Activated CD8-positive, alpha-beta T cell treated with anti-CD3 and anti-CD28 coated beads, Interleukin-2, amount 10 ng/mL, durations not matched to agents 7 days and 5 days (primary cell): ENCODE results near the gene NPLOC4. TPM values are rescaled to one million over a fixed set of nuclear protein-coding genes. Genes with fewer than 3 reads are reported as not detected.

Source experiments
- ATAC-seq: fragments of 150-1000 bp; cut with Tn5 transposase; one replicate; pipeline ENCODE4 v1.10.0; 2021; ENCODE audit warnings: moderate library complexity
- CTCF ChIA-PET: fragments of 350-600 bp; sonication (Branson Sonifier 250); formaldehyde crosslinking; loops from one replicate; lab custom pipeline; 2021; ENCODE audit warnings: antibody characterized with exemption; lab: Charles Lee
- POLR2A ChIA-PET: fragments of 350-600 bp; sonication (Branson Sonifier 250); formaldehyde crosslinking; loops from one replicate; lab custom pipeline; 2021; ENCODE audit warnings: antibody characterized with exemption; lab: Charles Lee
- DNase-seq: peaks from one replicate; pipeline ENCODE4 v3.0.0-alpha.2; 2020
- H3K27ac Mint-ChIP-seq: one replicate; pipeline ENCODE4 v1.8.0; 2021; ENCODE audit warnings: mild to moderate bottlenecking, mixed read lengths
- H3K27me3 Mint-ChIP-seq: one replicate; pipeline ENCODE4 v1.8.0; 2021; ENCODE audit warnings: low read depth, mixed read lengths
- H3K36me3 Mint-ChIP-seq: one replicate; pipeline ENCODE4 v1.8.0; 2021; ENCODE audit warnings: low read depth, mixed read lengths
- H3K4me1 Mint-ChIP-seq: one replicate; pipeline ENCODE4 v1.8.0; 2021; ENCODE audit warnings: low read depth, mixed read lengths
- H3K4me3 Mint-ChIP-seq: one replicate; pipeline ENCODE4 v1.8.0; 2021; ENCODE audit warnings: mild to moderate bottlenecking, mixed read lengths
- H3K9me3 Mint-ChIP-seq: one replicate; pipeline ENCODE4 v1.8.0; 2022; ENCODE audit warnings: mixed read lengths; ENCODE audit not compliant: insufficient read depth
- total RNA-seq, 2 experiments: library from RNA; stranded (reverse); gene quantifications; one replicate each; pipeline ENCODE4 v1.2.3, GENCODE V29; 2021

The NPLOC4 gene
- total RNA-seq, 2 experiments from 2014 or later, result 113 TPM

DNA sequence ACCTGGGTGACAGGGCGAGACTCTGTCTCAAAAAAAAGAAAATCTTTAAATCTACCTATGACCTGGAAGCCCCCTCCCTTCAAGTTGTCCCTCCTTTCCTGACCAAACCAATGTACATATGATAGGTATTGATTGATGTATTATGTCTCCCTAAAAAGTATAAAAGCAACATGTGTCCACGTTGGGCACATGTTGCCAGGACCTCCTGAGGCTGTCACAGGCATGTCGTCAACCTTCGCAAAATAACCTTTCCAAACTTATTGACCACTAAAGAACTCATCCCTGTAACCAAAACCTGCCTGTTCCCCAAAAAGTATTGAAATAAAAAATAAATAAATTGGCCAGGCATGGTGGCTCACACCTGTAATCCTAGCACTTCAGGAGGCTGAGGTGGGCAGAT is 25.1 kb upstream of the NPLOC4 start:
- no peak for ATAC-seq
- POLR2A ChIA-PET, result interaction anchor here (0.7 to 5.3 kb wide), 5 partner anchors 9 to 266 kb away, joined by 3 to 31 read pairs (median 4); partner anchors contain the start of genes MAFG and MRPL12
- Mint-ChIP-seq H3K36me3 (peaks cover 24% of the 10 kb centered on the region), H3K4me1 (peaks cover 55% of the 10 kb centered on the region), H3K4me3 (no peak overlapping the region), H3K27ac (peak overlapping the region; percentile 99), H3K27me3 (no peaks in the 10 kb centered on the region), H3K9me3 (no peaks in the 10 kb centered on the region)
- no peak for DNase-seq
- CTCF ChIA-PET, result interaction anchor here (0.8 to 2.1 kb wide), 3 partner anchors 41 to 376 kb away, joined by 3 to 6 read pairs (median 3); partner anchors contain the start of genes DCXR and MRPL12

DNA sequence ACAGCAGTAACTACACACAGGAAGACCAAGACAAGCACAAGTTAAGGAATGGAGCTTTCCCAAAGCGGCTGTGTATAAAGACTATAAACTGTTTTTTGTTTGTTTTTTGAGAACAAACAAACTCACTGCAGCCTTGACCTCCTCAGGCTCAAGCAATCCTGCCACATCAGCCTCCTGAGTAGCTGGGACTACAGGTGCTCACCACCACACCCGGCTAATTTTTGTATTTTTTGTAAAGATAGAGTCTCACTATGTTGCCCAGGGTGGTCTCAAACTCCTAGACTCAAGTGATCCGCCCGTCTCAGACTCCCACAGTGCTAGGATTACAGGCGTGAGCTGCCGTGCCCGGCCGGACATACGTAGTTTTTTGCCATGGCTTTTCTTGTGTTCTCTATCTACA is 23.5 kb upstream of the NPLOC4 start:
- Mint-ChIP-seq H3K4me3 (no peak overlapping the region), H3K4me1 (peaks cover 62% of the 10 kb centered on the region), H3K9me3 (no peaks in the 10 kb centered on the region), H3K27me3 (no peaks in the 10 kb centered on the region), H3K36me3 (peaks cover 16% of the 10 kb centered on the region), H3K27ac (no peak overlapping the region)
- no peak for DNase-seq
- ChIA-PET POLR2A (interaction anchor here (0.8 to 0.9 kb wide), 2 partner anchors 24 to 43 kb away, joined by 3 read pairs; partner anchors contain the start of genes MRPL12, NPLOC4 and TSPAN10), CTCF (interaction anchor here (1.1 kb wide), 1 partner anchor 58 kb away, joined by 3 read pairs; no protein-coding TSS in a partner anchor)
- no peak for ATAC-seq

DNA sequence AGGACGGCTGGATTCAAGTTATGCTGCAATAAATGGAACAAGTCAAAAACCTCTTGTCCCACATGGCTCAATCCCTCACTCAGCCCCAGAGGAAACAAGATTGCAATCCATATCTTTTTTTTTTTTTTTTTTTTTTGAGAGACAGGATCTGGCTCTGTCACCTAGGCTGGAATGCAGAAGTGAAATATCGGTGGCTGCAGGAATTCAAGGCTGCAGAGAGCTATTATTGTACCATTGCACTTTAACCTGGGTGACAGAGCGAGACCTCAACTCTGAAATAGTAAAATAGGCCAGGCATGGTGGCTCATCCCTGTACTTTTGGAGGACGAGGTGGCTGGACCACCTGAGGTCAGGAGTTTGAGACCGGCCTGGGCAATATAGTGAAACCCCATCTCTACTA is 22.1 kb upstream of the NPLOC4 start:
- ChIA-PET POLR2A (no interaction called here), CTCF (interaction anchor here (0.7 kb wide), 1 partner anchor 58 kb away, joined by 3 read pairs; no protein-coding TSS in a partner anchor)
- Mint-ChIP-seq H3K36me3 (peaks cover 2% of the 10 kb centered on the region), H3K9me3 (no peaks in the 10 kb centered on the region), H3K27me3 (no peaks in the 10 kb centered on the region), H3K4me1 (peaks cover 58% of the 10 kb centered on the region), H3K27ac (no peak overlapping the region), H3K4me3 (no peak overlapping the region)
- ATAC-seq (no peak), DNase-seq (no peak)

DNA sequence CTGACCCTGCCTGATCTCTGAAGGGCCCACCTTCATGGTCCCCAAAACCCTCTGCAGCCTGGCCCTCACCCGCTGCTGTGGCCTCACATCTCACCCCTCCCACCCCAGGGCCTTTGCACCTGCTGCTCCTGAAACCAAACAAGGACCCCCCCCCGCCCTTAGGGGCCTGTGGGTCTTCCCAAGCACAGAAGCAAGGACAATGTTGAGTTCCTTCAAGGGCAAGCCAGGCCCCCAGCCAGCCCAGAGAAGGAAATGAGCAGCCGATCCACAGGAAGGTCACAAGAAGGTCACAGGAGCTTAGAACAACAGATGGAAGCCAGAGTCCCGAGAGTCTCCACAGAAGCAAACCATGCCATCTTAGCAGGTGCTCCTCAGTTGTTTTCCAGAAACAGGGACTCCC is 19.9 kb upstream of the NPLOC4 start:
- Mint-ChIP-seq H3K4me1 (peaks cover 54% of the 10 kb centered on the region), H3K4me3 (no peak overlapping the region), H3K9me3 (no peaks in the 10 kb centered on the region), H3K27me3 (no peaks in the 10 kb centered on the region), H3K36me3 (peaks cover 2% of the 10 kb centered on the region), H3K27ac (peak overlapping the region; percentile 71)
- DNase-seq (peak; percentile 31), ATAC-seq (no peak)
- ChIA-PET CTCF (interaction anchor here (0.7 kb wide), 1 partner anchor 56 kb away, joined by 4 read pairs; no protein-coding TSS in a partner anchor), POLR2A (interaction anchor here (1.5 kb wide), 1 partner anchor 9 kb away, joined by 4 read pairs; the partner anchor contains the start of genes CCDC137 and OXLD1)

DNA sequence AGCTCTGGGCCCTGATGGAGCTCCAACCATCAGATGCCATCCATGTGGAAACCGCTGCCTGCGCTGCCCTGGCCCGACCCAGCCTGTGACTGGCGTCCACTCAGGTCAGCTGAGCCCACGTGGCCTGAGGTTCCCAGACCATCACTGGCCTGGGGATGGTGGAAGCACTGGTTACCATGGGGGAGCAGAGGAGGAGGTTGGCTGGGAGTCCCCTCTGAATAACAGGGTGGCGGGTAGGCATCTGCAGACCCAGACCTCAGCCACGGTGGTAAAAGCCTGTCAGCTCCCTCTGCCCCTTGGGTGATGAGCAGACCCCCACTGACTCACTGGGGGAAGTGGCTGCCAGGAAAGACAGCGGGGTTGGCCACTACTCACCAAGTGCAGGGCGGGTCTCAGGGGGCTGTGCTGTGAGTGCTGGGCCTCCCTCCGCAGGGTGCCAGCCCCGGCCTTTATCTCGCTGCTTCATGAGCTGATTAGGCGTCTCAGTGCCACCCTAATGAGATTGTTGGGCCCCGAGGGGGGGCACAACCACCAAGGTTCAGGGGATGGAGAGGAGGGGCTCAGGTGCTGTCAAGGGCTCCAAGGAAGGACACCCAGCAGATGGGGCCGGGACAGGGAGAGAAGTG is 19.3 kb upstream of the NPLOC4 start, which contains the start of gene PDE6G:
Gene PDE6G, minus strand, starts transcription at position 425 of the 626 bp plus-strand sequence. CDS start 3,237 bp downstream, outside the sequence.
- no peaks in the 10 kb centered on the region for H3K27me3 Mint-ChIP-seq
- H3K4me1 Mint-ChIP-seq, result peaks cover 56% of the 10 kb centered on the region
- POLR2A ChIA-PET, result interaction anchor here (1.5 kb wide), 1 partner anchor 10 kb away, joined by 4 read pairs; the partner anchor contains the start of genes CCDC137 and OXLD1
- no peak within 1 kb of the TSS for H3K4me3 Mint-ChIP-seq
- DNase-seq (no peak), ATAC-seq (no peak)
- peaks cover 3% of the 10 kb centered on the region for H3K36me3 Mint-ChIP-seq
- H3K27ac Mint-ChIP-seq, result peak within 1 kb of the TSS; percentile 71
- no peaks in the 10 kb centered on the region for H3K9me3 Mint-ChIP-seq
- CTCF ChIA-PET, result interaction anchor here (0.7 kb wide), 1 partner anchor 55 kb away, joined by 4 read pairs; no protein-coding TSS in a partner anchor

DNA sequence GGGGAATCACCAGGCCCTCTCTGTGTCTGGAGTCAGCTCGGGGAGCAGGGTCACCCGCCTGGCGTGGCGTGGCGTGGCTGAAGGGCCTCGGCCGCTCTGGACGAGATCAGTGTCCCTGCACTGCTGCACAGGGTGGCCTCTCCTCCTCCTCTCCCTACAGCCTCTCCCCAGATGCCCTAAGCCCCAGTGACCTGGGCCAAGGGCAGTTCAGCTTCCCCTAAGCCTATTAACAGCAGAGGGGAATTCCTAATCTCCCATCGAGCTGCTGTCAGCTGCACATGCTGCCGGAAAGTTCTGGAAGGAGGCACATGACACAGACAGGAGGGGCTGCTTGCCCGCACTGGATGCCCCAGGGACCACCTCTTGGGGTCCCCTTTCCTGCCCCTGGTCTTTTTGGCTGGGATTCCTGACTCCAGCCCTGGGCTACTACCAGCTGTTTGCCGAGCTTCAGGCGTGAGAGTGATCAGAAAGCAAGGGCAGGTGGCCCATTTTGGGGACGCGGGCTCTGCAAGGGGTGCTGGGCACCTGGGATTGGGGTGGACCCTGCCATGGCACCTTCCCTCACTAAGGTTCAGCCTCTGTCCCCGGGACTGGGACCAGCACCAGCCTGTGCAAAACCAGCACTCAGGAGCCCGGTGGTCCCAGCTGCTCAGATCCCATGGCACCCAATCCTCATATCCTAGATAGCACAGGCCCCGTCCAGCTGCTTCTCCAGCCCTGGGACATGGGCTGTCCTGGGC is 18.6 kb upstream of the NPLOC4 start:
- no peaks in the 10 kb centered on the region for H3K9me3 Mint-ChIP-seq
- H3K27me3 Mint-ChIP-seq, result no peaks in the 10 kb centered on the region
- no peak for ATAC-seq
- no peak overlapping the region for H3K27ac Mint-ChIP-seq
- H3K36me3 Mint-ChIP-seq, result peaks cover 3% of the 10 kb centered on the region
- H3K4me1 Mint-ChIP-seq, result peaks cover 50% of the 10 kb centered on the region
- CTCF ChIA-PET, result no interaction called here
- POLR2A ChIA-PET, result no interaction called here
- DNase-seq, result no peak
- no peak overlapping the region for H3K4me3 Mint-ChIP-seq

DNA sequence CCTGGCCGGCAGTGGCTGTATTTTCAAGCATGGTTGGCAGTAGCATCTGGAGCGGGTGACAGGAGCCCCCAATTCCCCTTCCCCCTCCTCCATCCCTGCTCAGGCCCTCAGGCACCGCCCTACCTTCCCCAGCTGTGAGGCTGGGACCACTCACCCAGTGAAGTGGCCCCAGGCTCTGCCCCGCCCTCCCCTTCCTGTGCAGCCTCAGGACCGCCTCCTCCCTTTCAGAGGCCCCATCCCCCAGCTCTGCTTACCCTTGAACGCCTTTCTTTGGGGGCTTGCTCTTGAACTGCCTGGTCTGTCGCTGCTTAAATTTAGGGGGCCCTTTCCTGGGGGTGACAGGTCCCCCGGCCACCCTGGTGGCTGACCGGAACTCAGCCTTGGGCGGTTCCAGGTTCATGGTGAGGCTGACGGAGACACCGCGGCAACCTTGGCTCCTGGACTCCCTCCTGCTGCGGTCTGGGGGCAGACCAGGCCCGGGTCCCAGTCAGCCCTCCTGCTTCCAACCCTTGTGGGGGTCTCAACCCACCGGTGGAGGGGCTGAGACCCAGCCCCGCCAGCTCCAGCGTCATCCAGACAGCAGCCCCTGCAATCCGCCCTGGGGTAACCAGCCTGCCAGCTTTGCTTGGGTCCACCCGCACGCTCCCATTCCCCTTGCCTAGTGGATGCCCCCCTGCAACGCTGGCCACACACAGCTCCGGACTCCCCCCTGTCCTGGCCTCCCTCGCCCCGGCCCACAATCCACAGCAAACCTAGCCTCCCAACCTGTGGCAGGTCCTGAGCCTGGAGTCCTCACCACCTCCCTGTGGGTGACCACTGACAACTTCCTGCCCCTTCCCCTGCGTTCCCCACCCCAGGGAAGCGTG is 16.2 kb upstream of the NPLOC4 start:
- peak overlapping the region; percentile 96 for H3K27ac Mint-ChIP-seq
- ATAC-seq, result peak; percentile 74
- H3K4me1 Mint-ChIP-seq, result peaks cover 50% of the 10 kb centered on the region
- CTCF ChIA-PET, result interaction anchor here (1.4 to 1.5 kb wide), 2 partner anchors 12 to 52 kb away, joined by 3 read pairs; no protein-coding TSS in a partner anchor
- H3K36me3 Mint-ChIP-seq, result peaks cover 5% of the 10 kb centered on the region
- POLR2A ChIA-PET, result interaction anchor here (1.0 to 1.6 kb wide), 3 partner anchors 10 to 13 kb away, joined by 6 to 12 read pairs (median 8); partner anchors contain the start of genes CCDC137 and OXLD1
- H3K27me3 Mint-ChIP-seq, result peaks cover 9% of the 10 kb centered on the region
- peak overlapping the region; percentile 90 for H3K4me3 Mint-ChIP-seq
- peak; percentile 72 for DNase-seq
- H3K9me3 Mint-ChIP-seq, result no peaks in the 10 kb centered on the region

DNA sequence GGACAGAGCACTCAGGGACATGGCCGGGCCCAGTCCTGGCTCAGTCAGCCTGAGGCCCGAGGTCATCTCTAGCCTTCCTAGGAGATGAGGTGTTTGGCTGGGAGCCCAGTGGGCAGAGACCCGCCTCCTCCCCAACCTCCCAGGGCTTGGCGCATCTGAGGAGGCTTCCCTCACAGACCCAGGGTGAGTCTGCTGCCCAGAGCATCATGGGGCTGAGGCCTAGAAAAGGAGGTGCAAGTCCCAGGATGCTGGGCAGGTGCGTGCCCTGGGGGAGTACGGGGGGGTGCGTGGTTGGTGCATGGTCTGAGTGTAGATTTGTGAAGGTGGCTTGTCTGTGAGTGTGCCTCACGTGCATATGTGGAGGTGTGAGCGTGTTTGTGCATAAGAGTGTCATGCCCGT is 14.8 kb upstream of the NPLOC4 start:
- ChIA-PET POLR2A (no interaction called here), CTCF (no interaction called here)
- Mint-ChIP-seq H3K27me3 (peaks cover 21% of the 10 kb centered on the region), H3K9me3 (no peaks in the 10 kb centered on the region), H3K36me3 (peaks cover 9% of the 10 kb centered on the region), H3K4me3 (peak overlapping the region; percentile 23), H3K4me1 (peaks cover 41% of the 10 kb centered on the region), H3K27ac (peak overlapping the region; percentile 67)
- DNase-seq, result no peak
- no peak for ATAC-seq

DNA sequence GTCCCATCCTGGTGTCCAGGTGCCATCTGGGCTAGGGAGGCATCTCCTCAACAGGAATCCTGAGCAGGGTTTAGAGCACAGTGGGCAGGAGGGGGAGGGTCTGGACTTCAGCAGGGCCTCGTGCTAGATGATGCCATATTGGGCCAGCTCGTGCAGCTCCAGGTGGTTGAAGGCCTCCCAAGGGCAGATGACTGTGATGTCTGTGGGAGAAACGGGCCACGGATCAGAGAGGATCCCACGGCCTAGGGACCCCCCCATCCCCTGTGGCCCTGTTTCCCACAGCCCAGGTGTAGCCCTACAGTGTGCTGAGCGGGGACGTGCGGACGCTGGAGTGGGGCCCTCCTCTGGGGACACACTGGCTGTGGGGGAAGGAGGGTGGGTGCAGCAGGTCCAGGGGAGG is 14.0 kb upstream of the NPLOC4 start:
- H3K36me3 Mint-ChIP-seq, result peaks cover 9% of the 10 kb centered on the region
- ChIA-PET CTCF (no interaction called here), POLR2A (no interaction called here)
- no peaks in the 10 kb centered on the region for H3K9me3 Mint-ChIP-seq
- H3K27me3 Mint-ChIP-seq, result peaks cover 22% of the 10 kb centered on the region
- no peak overlapping the region for H3K4me3 Mint-ChIP-seq
- H3K27ac Mint-ChIP-seq, result no peak overlapping the region
- H3K4me1 Mint-ChIP-seq, result peaks cover 35% of the 10 kb centered on the region
- ATAC-seq (no peak), DNase-seq (no peak)

DNA sequence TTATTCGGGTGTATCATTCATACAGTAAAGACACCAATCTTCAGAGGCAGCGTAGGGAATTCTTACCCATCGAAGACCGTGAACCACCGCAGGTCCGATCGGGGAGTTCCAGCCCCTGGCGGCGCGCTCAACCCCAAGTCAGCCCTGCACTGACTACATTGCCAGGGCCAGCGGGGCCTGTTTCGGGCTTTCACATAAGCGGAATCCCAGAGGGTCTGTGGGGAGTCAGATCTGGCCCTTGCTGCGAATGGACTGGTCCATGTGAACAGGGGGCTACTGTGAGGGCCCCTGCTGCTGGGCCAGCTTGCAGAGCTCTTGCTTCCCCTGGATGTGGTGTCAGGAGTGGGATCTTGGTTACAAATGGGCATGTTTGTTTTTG is 11.8 kb upstream of the NPLOC4 start:
- H3K4me3 Mint-ChIP-seq, result no peak overlapping the region
- no peak for ATAC-seq
- ChIA-PET CTCF (no interaction called here), POLR2A (interaction anchor here (1.4 kb wide), 1 partner anchor 18 kb away, joined by 3 read pairs; the partner anchor contains the start of gene CCDC137)
- peaks cover 22% of the 10 kb centered on the region for H3K27me3 Mint-ChIP-seq
- H3K27ac Mint-ChIP-seq, result no peak overlapping the region
- peaks cover 9% of the 10 kb centered on the region for H3K36me3 Mint-ChIP-seq
- H3K4me1 Mint-ChIP-seq, result peaks cover 17% of the 10 kb centered on the region
- DNase-seq, result no peak
- no peaks in the 10 kb centered on the region for H3K9me3 Mint-ChIP-seq
